HCT116 (cell line): Measurements from ENCODE around the gene CEACAM19. TPM values are rescaled to one million over a fixed set of nuclear protein-coding genes. Genes with fewer than 3 reads are reported as not detected.

ENCODE experiments used
- ATAC-seq: fragments of 200-7000 bp; cut with Tn5 transposase; 2 replicates; pipeline ENCODE4 v1.9.1; 2020; ENCODE audit warnings: mild to moderate bottlenecking, moderate library complexity
- BruUV-seq: library from RNA; stranded (reverse); fragments of 400-500 nt; replicated peaks from 2 replicates; lab custom pipeline; 2021; lab: Mats Ljungman, UMichigan
- CTCF ChIA-PET: fragments of 300-600 bp; sonication (Branson Sonifier 250); formaldehyde crosslinking; loops from one replicate; lab custom pipeline; 2021; ENCODE audit warnings: antibody characterized with exemption; lab: Charles Lee
- POLR2A ChIA-PET: fragments of 300-600, 350-600 bp; sonication (Branson Sonifier 250); formaldehyde crosslinking; loops from one replicate; lab custom pipeline; 2021; ENCODE audit warnings: antibody characterized with exemption; lab: Charles Lee
- RAD21 ChIA-PET, 2 experiments: fragments of 300-600 bp; sonication (Branson Sonifier 250); formaldehyde crosslinking; loops; one replicate each; lab custom pipeline; 2023; ENCODE audit warnings: low total read pairs in 2 of 2; ENCODE audit not compliant: uncharacterized antibody in 2 of 2, unreplicated experiment in 2 of 2, low non-redundant PET in 1 of 2; lab: Charles Lee
- DNase-seq: peaks from one replicate; pipeline ENCODE4 v3.0.0-alpha.2; 2010; ENCODE audit warnings: low read depth, low spot score
- H2AFZ ChIP-seq: fragments of 200-600 bp; shearing (Covaris generic), sonication (generic); 2 replicates; pipeline ENCODE4 v1.6.1; 2017; ENCODE audit warnings: low read depth, mixed run types, mixed read lengths, antibody characterized with exemption, low read length; ENCODE audit not compliant: poor library complexity, severe bottlenecking
- H3K27ac ChIP-seq: 2 replicates; pipeline ENCODE4 v1.5.1; 2012; ENCODE audit warnings: low read depth, low read length
- H3K27me3 ChIP-seq: fragments of 200-600 bp; sonication (generic); 2 replicates; pipeline ENCODE4 v1.6.1; 2016; ENCODE audit warnings: mixed run types, low read length, mixed read lengths; ENCODE audit not compliant: insufficient read depth
- H3K36me3 ChIP-seq, 2 experiments: fragments of 200-500 bp in 1 of 2; fragments of 200-600 bp in 1 of 2; sonication (Bioruptor generic) in 1 of 2; sonication (generic) in 1 of 2; 2 replicates each; pipeline versions ENCODE4 v1.5.1 to v1.6.1; 2014 to 2016; ENCODE audit warnings: low read length in 2 of 2, inconsistent platforms in 1 of 2, mixed read lengths in 1 of 2, mixed run types in 1 of 2; ENCODE audit not compliant: insufficient read depth in 2 of 2, control insufficient read depth in 1 of 2
- H3K4me1 ChIP-seq, 2 experiments: fragments of 200-600 bp in 1 of 2; sonication (generic) in 1 of 2; 2 replicates each; pipeline versions ENCODE4 v1.5.1 to v1.6.1; 2012 to 2017; ENCODE audit warnings: low read length in 2 of 2, inconsistent platforms in 1 of 2, mild to moderate bottlenecking in 1 of 2, mixed read lengths in 1 of 2, mixed run types in 1 of 2, moderate library complexity in 1 of 2; ENCODE audit not compliant: insufficient read depth in 2 of 2, control insufficient read depth in 1 of 2
- H3K4me2 ChIP-seq: fragments of 200-600 bp; sonication (generic); 2 replicates; pipeline ENCODE4 v1.6.1; 2017; ENCODE audit warnings: mixed run types, low read length, mixed read lengths
- H3K4me3 ChIP-seq, 2 experiments: fragments of 200-600 bp in 1 of 2; sonication (generic) in 1 of 2; replicated peaks in 1 of 2; 2 replicates each; pipeline ENCODE4 v1.5.1; 2011 to 2016; ENCODE audit warnings: low read length in 2 of 2, control low read depth in 1 of 2, low read depth in 1 of 2, mild to moderate bottlenecking in 1 of 2, mixed read lengths in 1 of 2, mixed run types in 1 of 2
- H3K79me2 ChIP-seq: fragments of 200-600 bp; sonication (generic); 2 replicates; pipeline ENCODE4 v1.6.1; 2017; ENCODE audit warnings: mild to moderate bottlenecking, mixed run types, low read length, moderate library complexity, mixed read lengths; ENCODE audit not compliant: insufficient read depth
- H3K9ac ChIP-seq: fragments of 200-600 bp; sonication (generic); 2 replicates; pipeline ENCODE4 v1.6.1; 2016; ENCODE audit warnings: low read length, mixed read lengths
- H3K9me2 ChIP-seq: fragments of 200-600 bp; sonication (generic), shearing (Covaris generic); 2 replicates; pipeline ENCODE4 v1.6.1; 2017; ENCODE audit warnings: mixed run types, mild to moderate bottlenecking, moderate library complexity; ENCODE audit not compliant: insufficient read depth
- H3K9me3 ChIP-seq, 2 experiments: fragments of 200-500 bp in 1 of 2; fragments of 200-600 bp in 1 of 2; sonication (Bioruptor generic) in 1 of 2; sonication (generic) in 1 of 2; 2 replicates each; pipeline ENCODE4 v1.6.1; 2014 to 2017; ENCODE audit warnings: low read length in 2 of 2, mixed read lengths in 2 of 2, inconsistent platforms in 1 of 2, low read depth in 1 of 2, mild to moderate bottlenecking in 1 of 2, mixed run types in 1 of 2, moderate library complexity in 1 of 2; ENCODE audit not compliant: control insufficient read depth in 1 of 2, insufficient read depth in 1 of 2
- H4K20me1 ChIP-seq: fragments of 200-600 bp; sonication (generic), shearing (Covaris generic); 2 replicates; pipeline ENCODE4 v1.6.1; 2017; ENCODE audit warnings: mixed run types, mild to moderate bottlenecking, moderate library complexity; ENCODE audit not compliant: insufficient read depth
- CEBPB ChIP-seq: IDR thresholded peaks from 2 replicates; pipeline ENCODE4 v1.6.1; 2012; ENCODE audit warnings: low read depth
- EGR1 ChIP-seq: IDR thresholded peaks from 2 replicates; pipeline ENCODE4 v1.6.1; 2012; ENCODE audit warnings: low read depth
- FOSL1 ChIP-seq: IDR thresholded peaks from 2 replicates; pipeline ENCODE4 v1.6.1; 2012; ENCODE audit warnings: low read depth
- POLR2AphosphoS5 ChIP-seq: IDR thresholded peaks from 2 replicates; pipeline ENCODE4 v1.6.1; 2011; ENCODE audit warnings: mild to moderate bottlenecking, low read depth, low read length, moderate library complexity
- intact Hi-C: fragments of 100-400 bp; cut with micrococcal nuclease; formaldehyde crosslinking; loops from 2 replicates; pipeline ENCODE4 v1.10.0; 2022
- total RNA-seq: library from RNA; stranded (reverse); gene quantifications from one replicate; pipeline ENCODE4 v1.2.1, GENCODE V29; 2021; ENCODE audit not compliant: unreplicated experiment

CEACAM19 gene
- total RNA-seq, 1 experiment from 2014 or later = 4.0 TPM

DNA sequence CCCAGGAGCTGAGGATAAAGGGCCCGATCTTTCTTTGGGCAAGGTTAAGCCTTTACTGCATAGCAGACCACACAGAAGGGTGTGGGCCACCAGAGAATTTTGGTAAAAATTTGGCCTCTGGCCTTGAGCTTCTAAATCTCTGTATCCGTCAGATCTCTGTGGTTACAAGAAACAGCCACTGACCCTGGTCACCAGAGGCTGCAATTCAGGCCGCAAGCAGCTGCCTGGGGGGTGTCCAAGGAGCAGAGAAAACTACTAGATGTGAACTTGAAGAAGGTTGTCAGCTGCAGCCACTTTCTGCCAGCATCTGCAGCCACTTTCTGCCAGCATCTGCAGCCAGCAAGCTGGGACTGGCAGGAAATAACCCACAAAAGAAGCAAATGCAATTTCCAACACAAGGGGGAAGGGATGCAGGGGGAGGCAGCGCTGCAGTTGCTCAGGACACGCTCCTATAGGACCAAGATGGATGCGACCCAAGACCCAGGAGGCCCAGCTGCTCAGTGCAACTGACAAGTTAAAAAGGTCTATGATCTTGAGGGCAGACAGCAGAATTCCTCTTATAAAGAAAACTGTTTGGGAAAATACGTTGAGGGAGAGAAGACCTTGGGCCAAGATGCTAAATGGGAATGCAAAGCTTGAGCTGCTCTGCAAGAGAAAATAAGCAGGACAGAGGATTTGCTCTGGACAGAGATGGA, 8.4 kb upstream of the CEACAM19 start:
- no peak overlapping the region for H3K27ac ChIP-seq
- H3K9me2 ChIP-seq = no peaks in the 10 kb centered on the region
- POLR2A ChIA-PET = no interaction called here
- ATAC-seq = no peak
- intact Hi-C loops = no loop called here
- no peak overlapping the region for H2AFZ ChIP-seq
- H3K27me3 ChIP-seq = no peaks in the 10 kb centered on the region
- no peaks in the 10 kb centered on the region for H3K9me3 ChIP-seq
- peaks cover 34 to 49% of the 10 kb centered on the region in 2 experiments; a peak in 3 of 4 replicates for H3K36me3 ChIP-seq
- CTCF ChIA-PET = interaction anchor here (1.5 to 2.6 kb wide), 4 partner anchors 8 to 108 kb away, joined by 5 to 8 read pairs (median 7); no protein-coding TSS in a partner anchor
- TF ChIP-seq FOSL1 (no peak), CEBPB (no peak)
- DNase-seq = no peak
- H3K4me1 ChIP-seq = peaks cover 0 to 6% of the 10 kb centered on the region in 2 experiments; a peak in 1 of 4 replicates
- H3K9ac ChIP-seq = no peak overlapping the region
- no peak overlapping the region for H3K4me2 ChIP-seq
- H3K4me3 ChIP-seq = no peak overlapping the region
- BruUV-seq = TSS peak; percentile 13
- peaks cover 4% of the 10 kb centered on the region; the same call in 1 of the 2 replicates for H3K79me2 ChIP-seq
- H4K20me1 ChIP-seq = no peaks in the 10 kb centered on the region
- RAD21 ChIA-PET = no interaction called here

DNA sequence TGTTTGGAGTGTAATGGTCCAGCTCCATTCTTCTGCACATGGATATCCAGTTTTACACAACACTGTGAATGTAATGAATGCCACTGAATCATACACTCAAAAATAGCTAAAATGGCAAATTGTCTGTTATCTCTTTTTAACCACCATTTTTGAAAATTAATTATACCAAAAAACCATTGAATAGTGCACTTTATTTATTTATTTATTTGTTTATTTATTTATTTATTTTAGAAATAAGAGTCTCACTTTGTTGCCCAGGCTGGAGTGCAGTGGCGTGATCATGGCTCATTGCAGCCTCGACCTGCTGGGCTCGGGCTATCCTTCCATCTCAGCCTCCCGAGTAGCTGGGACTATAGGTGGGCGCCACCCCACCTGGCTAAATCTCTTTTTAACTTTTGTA, 7.3 kb upstream of the CEACAM19 start:
- H3K4me2 ChIP-seq = no peak overlapping the region
- H3K79me2 ChIP-seq = no peaks in the 10 kb centered on the region
- POLR2A ChIA-PET = no interaction called here
- DNase-seq = no peak
- H3K4me3 ChIP-seq = no peak overlapping the region
- CTCF ChIA-PET = interaction anchor here (1.5 to 2.6 kb wide), 4 partner anchors 9 to 107 kb away, joined by 5 to 8 read pairs (median 7); no protein-coding TSS in a partner anchor
- H3K9ac ChIP-seq = no peak overlapping the region
- H3K9me3 ChIP-seq = no peaks in the 10 kb centered on the region
- H3K36me3 ChIP-seq = peaks cover 27 to 38% of the 10 kb centered on the region in 2 experiments; a peak in 3 of 4 replicates
- H4K20me1 ChIP-seq = no peaks in the 10 kb centered on the region
- H2AFZ ChIP-seq = no peak overlapping the region
- no peaks in the 10 kb centered on the region for H3K9me2 ChIP-seq
- no peak overlapping the region for H3K27ac ChIP-seq
- intact Hi-C loops = no loop called here
- RAD21 ChIA-PET = no interaction called here
- TF ChIP-seq POLR2AphosphoS5 (peak; percentile 7; the same call in 1 of the 2 replicates), EGR1 (no peak)
- no TSS peak for BruUV-seq
- H3K4me1 ChIP-seq = peaks cover 0 to 6% of the 10 kb centered on the region in 2 experiments; a peak in 1 of 4 replicates
- ATAC-seq = no peak
- H3K27me3 ChIP-seq = no peaks in the 10 kb centered on the region
